DMS53 (cell line): Measurements from ENCODE around the gene CTXN1.
"Not testable (repeated sequence)": the region's sequence is repeated elsewhere in the genome, so short reads cannot be mapped to it uniquely, and the experiment has no call there.

Experiments
- DNase-seq: peaks from one replicate; lab custom pipeline; 2025; lab: John Stamatoyannopoulos, UW

The CTXN1 gene

DNA sequence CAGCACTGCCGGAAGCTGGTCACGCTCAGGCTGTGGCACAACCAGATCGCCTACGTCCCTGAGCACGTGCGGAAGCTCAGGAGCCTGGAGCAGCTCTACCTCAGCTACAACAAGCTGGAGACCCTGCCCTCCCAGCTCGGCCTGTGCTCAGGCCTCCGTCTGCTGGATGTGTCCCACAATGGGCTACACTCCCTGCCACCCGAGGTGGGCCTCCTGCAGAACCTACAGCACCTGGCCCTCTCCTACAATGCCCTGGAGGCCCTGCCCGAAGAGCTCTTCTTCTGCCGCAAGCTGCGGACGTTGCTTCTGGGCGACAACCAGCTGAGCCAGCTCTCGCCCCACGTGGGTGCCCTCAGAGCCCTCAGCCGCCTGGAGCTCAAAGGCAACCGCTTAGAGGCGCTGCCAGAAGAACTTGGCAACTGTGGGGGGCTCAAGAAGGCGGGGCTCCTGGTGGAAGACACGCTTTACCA is 25.5 kb downstream of the CTXN1 start:
- DNase-seq, result no peak

DNA sequence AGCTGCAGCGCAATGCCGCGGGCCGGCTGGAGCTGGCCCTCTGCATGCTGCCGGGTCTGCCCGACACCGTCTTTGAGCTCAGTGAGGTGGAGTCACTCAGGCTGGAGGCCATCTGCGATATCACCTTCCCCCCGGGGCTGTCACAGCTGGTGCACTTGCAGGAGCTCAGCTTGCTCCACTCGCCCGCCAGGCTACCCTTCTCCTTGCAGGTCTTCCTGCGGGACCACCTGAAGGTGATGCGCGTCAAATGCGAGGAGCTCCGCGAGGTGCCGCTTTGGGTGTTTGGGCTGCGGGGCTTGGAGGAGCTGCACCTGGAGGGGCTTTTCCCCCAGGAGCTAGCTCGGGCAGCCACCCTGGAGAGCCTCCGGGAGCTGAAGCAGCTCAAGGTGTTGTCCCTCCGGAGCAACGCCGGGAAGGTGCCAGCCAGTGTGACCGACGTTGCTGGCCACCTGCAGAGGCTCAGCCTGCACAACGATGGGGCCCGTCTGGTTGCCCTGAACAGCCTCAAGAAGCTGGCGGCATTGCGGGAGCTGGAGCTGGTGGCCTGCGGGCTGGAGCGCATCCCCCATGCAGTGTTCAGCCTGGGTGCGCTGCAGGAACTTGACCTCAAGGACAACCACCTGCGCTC is 26.1 kb downstream of the CTXN1 start:
- no peak for DNase-seq

DNA sequence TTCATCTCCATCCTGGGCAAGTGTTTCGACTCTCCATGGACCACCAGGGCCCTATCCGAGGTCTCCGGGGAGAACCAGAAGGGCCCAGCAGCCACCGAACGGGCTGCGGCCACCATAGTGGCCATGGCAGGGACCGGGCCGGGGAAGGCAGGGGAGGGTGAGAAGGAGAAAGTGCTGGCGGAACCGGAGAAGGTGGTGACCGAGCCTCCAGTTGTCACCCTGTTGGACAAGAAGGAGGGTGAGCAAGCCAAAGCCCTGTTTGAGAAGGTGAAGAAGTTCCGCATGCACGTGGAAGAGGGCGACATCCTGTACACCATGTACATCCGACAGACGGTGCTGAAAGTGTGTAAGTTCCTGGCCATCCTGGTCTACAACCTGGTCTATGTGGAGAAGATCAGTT is 27.0 kb downstream of the CTXN1 start:
- DNase-seq, result no peak

DNA sequence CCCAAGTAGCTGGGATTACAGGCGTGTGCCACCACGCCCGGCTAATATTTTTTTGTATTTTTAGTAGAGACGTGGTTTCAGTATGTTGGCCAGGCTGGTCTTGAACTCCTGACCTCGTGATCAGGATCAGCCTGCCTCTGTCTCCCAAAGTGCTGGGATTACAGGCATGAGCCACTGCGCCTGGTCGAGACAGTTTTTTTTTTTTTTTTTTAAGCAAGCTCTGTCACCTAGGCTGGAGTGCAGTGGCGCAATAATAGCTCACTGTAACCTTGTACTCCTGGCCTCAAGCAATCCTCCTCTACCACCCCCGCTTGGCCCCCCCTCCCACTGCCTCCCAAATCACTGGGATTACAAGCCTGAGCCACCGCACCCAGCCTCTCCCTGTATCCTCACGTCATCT is 28.6 kb downstream of the CTXN1 start:
- no peak for DNase-seq

DNA sequence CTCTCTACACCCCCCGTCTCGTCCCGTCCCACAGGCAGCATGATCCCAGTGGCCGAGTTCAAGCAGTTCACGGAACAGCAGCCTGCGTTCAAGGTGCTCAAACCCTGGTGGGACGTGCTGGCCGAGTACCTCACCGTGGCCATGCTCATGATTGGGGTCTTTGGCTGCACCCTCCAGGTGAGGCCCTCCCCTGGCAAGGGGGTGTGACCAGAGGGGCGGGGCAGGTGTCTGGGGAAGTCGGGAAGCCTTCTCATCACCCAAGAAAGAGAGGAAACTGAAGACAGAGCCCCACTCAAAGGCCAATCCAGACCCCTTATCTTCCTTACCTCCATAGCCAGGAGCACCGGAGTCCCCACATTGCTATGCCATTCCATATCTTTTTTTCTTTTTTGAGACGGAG is 30.4 kb downstream of the CTXN1 start:
- no peak for DNase-seq

DNA sequence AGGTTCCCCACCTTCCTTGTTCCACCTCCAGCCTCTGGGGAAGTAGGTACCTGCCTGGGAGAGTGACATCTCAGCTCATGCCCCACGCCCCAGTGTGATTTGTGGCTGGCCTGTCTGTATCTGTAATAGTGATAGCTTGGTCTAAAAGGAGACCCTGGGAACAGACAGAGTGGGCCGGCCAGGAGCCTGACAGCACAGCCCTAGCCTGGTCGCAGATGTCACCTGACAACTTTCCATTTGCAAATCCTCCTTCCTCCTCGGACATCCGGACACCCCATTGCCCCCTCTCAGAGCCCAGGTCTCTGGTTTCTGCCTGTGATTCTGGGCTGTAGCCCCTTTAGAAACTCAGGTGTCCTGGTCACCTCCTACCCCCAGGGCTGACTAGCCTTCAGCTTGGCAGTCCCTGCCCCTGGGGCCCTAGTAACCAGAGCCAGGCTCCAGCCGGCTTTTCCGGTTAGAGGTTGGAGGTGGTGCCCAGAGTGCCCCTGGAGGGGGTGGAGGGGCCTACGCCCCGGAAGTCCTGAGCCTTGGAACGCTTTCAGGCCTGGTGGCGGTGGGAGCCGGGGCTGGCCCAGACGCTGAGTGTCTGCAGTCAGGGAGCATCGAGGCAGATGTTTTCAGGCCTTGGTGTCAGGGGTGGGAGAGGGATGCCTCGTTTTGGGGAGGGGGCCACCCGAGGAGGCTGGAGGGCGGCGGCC is 31.2 kb downstream of the CTXN1 start:
- DNase-seq, result no peak

DNA sequence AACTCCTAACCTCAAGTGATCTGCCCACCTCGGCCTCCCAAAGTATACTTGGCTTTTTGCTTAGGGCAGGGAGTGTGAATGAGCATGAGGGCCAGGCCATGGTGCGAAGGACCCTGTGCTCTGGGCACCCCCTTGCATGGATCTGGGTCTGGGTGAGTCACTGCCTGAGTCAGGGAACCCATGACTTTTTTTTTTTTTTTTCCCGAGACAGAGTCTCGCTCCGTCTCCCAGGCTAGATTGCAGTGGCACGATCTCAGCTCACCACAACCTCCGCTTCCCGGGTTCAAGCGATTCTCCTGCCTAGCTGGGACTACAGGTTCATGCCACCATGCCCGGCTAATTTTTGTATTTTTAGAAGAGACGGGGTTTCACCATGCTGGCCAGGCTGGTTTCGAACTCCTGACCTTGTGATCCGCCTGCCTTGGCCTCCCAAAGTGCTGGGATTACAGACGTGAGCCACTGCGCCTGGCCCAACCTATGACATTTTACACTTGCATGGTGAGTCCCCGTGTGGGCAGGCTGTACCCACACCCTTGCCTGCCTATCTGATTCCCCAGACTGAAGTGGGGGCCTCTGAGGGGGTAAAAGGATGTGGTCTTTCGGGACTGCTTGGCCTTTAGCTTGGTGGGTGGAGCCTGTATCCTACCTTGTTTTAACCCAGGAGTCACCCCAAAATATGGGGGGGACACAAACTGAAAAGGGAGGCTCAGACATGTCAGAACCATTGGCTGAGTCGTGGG is 32.4 kb downstream of the CTXN1 start:
- not testable (repeated sequence) for DNase-seq

DNA sequence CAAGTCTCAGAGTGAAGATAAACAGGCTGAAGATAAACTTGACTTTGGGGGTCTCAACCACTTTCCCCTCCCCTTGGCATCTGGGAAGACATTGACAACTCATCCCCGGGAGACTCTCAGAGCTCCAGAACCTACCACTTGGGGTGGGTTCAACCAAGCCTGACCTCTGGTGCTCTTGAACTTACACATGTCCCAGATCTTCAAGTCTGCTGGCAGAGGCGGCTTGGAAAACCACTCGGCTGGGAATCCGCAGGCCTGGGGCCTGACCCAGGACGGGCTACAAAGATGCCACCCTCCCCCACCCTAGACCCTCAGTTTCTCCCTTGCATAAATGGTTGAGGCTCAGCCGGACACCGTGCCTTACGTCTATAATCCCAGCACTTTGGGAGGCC is 37.1 kb downstream of the CTXN1 start:
- DNase-seq, result no peak

DNA sequence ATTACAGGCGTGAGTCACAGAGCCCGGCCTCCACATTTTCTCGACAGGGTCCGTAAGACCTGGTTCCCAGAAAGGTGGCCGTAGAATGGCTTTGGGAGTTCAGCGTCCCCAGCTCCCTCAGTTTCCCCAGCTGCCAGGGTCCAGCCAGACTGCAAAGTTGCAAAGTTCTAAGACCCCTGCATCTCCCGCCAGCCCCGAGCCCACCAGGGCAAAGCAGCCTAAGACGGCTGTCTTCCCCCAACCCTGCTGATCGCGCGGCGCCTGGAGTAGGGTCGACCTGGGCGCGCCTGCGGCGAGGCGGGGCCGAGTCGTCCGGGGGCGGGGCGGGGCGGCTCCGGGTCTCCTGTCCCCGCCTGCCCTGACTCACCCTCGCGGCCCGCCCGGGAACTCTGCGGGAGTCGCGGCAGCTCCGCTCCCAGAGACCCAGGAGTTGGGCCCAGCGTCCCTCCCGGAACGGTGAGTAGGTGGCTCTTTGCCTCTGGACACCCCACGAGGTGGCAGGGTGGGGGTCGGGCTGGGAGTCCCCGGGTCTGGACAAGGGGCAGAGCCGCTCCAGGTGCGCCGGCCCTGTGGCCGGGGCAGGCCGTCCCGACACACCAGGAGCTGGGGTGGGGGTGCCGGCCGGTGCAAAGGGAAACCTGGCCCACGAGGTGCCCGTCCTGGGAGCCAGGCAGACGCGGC is 37.6 kb downstream of the CTXN1 start, which contains the start of gene LRRC8E:
TSS of gene LRRC8E (plus strand) at position 366 of the 681 bp plus-strand sequence. CDS start 7,094 bp downstream, outside the sequence.
- peak; percentile 82 for DNase-seq

DNA sequence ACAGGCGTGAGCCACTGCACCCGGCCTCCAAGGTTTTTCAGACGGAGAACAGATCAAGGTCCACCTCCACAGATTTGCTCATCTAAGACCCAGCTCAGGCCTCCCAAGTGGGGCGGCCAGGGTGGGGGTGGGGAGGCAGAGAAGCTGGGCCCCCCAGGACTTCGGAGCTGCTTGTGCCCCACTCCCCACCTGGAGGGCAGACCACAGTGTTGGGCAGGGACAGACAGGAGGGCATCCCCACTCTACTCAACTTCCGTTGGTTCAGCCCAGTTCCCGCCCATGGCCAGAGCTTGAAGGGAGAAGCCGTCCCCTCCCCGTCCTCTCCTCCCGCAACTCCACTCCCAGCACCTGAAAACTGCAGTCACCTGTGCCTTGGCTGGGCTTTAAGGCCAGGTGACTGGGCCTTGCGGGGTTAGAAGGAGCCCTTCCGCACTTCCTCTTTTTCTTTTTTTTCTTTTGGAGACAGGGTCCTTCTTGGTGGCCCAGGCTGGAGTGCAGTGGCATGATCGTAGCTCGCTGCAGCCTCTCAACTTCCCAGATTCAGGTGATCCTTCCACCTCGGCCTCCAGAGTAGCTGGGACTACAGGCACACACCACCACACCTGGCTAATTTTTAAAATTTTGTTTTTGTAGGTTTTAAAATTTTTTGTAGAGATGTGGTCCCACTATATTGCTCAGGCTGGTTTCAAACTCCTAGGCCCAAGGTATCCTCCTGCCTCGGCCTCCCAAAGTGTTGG is 38.4 kb downstream of the CTXN1 start:
- no peak for DNase-seq

DNA sequence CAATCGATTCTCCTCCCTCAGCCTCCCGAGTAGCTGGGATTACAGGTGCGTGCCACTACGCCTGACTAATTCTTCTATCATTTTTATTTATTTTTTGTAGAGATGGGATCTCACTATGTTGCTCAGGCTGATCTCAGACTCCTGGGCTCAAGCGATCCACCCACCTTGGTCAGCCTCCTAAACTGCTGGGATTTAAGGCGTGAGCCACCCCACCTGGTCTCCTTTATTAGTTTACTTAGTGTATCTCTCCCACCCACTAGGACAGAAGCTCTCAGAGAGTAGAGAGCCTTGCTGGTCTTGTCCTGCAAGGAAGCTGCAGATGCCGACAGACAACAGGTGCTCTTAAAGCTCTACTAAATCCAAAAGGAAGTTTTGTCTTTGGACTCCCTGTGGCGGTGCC is 40.1 kb downstream of the CTXN1 start:
- no peak for DNase-seq

DNA sequence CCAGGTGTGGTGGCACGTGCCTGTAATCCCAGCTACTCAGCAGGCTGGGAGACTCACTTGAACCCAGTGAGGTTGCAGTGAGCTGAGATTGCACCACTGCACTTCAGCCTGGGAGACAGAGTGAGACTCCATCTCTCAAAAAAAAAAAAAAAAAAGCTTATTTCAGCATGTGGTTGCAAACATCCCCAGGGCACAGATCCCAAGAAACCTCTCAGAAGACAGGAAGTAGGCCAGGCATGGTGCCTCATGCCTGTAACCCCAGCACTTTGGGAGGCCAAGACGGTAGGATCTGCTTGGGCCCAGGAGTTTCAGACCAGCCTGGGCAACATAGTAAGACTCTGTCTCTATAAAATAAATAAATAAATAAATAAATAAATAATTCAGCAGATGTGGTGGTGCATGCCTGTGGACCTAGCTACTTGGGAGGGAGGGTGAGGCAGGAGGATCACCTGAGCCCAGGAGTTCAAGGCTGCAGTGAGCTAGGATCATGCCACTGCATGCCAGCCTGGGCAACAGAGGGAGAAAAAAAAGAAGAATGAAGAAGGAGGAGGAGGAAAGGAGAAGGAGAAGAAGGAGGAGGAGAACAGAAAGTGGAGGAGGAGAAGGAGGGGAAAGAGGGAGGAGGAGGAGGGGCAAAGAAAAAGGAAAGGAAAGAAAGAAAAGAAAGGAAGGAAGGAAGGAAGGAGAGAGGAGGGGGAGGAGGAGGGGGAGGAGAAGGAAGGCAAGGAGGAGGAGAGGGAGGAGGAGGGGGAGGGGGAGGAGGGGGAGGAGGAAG is 42.0 kb downstream of the CTXN1 start:
- no peak for DNase-seq

DNA sequence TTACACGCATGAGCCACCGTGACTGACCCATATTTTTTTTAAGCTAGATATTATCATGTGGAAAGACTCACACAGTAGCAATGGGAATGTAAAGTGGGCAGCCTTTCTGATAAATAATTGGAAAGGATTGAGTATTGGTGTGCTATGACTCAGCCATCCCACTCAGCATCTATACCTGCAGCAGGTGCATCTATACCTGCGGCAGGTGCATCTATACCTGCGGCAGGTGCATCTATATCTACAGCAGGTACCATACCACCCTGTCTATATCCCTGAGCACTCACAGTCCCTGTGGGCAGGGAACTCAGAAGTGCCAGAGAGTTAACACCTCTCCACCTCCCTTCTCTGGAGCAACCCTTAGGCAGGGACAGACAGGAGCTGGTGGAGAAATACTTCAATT is 42.8 kb downstream of the CTXN1 start:
- DNase-seq, result peak; percentile 79

DNA sequence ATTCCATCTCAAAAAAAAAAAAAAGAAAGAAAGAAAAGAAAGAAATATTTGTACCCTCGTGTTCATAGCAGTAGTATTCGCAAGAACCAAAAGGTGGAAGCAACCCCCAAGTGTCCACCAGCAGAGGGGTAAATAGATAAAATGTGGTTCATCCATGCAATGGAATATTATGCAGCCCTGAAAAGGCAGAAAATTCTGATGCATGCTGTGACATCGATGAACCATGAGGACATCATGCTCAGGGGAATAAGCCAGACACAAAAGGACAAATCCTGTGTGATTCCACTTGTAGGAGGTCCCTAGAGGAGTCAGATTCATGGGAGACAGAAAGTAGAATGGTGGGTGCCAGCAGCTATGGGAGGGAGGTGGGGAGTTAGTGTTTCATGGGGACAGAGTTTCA is 44.0 kb downstream of the CTXN1 start:
- DNase-seq, result no peak

DNA sequence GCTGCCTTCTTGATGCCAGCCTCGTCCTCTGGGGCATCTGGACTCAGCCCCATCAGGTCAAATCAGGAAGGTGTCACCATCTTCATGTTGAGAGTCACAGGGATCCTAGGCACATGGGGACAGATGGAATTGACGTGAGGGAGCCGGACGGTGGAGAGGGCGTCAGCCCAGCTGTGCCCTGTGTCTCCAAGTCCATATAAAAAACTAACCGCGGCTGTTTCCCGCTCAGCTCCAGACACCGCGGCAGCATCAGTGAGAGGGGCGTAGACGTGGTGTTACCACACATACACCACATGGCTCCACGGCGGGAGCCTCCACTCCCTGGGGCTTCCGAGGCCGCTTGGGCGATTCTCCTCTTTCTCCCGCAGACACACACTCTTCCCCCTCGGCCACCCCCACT is 46.1 kb downstream of the CTXN1 start:
- no peak for DNase-seq

DNA sequence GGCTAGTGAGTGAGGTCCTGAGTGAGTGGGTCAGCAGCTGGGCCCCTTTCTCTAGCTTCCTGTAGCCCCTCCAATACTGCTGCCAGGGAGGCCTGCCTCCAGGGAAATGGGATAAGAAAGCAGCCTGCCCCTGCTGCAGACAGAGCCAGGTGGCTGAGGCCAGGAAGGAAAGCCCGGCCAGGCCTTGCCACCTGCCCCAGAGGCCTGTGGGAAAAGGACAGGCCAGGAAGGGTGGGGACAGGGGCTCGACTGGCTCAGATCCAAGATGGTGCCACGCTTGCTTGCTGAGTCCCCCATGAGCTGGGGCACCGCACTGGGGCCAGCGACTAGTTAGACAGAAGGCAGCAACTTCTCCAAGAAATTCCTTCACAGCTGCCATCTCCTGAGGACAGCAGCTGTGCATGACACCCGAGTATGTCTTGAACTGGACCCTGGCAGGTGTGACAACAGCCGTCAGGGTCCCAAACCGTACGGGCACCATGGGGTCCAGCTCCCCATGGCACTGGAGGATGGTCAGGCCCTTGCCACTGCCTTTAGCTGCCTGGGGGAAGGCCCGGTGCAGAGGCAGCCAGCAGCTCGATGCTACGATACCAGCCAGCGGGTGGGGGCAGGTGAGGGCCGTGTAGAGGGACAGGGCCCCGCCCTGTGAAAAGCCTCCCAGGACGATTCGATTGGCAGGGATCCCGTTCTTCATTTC is 46.7 kb downstream of the CTXN1 start:
- DNase-seq, result no peak

DNA sequence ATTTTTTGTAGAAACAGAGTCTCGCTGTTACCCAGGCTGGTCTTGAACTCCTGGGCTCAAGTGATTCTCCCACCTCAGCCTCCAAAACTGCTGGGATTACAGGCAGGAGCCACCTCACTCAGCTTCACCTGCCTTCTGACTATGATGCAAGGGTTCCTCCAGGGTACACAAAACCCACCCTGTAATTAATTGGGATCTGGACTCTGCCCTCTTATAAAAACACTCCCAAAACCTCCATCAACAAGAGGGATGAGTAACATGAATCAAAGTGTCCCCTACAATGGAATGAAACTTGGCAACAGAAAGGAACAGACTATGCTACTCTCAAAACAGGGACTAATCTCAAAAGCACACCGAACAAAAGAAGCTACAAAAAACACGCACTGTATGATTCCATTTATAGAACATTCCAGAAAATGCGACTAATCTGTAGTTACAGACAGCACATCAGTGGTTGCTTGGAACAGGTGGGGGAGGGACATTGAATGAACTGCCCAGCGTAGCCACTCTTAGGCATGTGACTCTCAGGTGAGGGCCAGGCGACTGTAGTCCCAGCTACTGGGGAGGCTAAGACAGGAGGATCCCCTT is 48.6 kb downstream of the CTXN1 start:
- DNase-seq, result no peak

DNA sequence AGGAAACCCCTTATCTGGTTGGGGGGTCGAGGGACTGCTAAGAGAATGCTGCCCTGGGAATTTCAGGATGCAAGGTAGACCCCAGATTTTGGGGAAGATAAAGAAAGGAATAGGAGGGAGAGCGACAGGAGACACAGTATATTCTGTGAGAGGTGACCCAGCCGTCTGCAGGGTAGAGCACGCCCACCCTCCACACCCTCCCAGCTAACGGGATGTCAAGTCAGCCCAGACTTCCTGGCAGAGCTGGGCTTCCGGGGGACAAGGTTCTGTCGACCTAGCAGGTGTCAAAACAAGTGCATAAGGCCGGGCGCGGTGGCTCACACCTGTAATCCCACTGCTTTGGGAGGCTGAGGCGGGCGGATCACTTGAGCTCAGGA is 51.0 kb downstream of the CTXN1 start:
- no peak for DNase-seq
